SK-N-SH (cell line): Measurements from ENCODE around the gene P4HTM. TPM values are rescaled to one million over a fixed set of nuclear protein-coding genes. Genes with fewer than 3 reads are reported as not detected.

Experiments
- CTCF ChIA-PET: fragments of 300-600, 350-600 bp; formaldehyde crosslinking; extraction: SDS; loops from one replicate; lab custom pipeline; 2021; lab: Yijun Ruan, JAX
- POLR2A ChIA-PET: fragments of 350-600 bp; sonication (Branson Sonifier 250); formaldehyde crosslinking; extraction: SDS; loops from one replicate; lab custom pipeline; 2020; ENCODE audit warnings: antibody characterized with exemption, inconsistent platforms; lab: Yijun Ruan, JAX
- DNase-seq: peaks from one replicate; pipeline ENCODE4 v3.0.0; 2012
- H2AFZ ChIP-seq: fragments of 200-600 bp; sonication (generic); 2 replicates; pipeline ENCODE4 v1.8.1; 2016; ENCODE audit warnings: antibody characterized with exemption, mild to moderate bottlenecking, low read depth
- H3F3A ChIP-seq: fragments of 200-600 bp; sonication (generic); replicated peaks from 2 replicates; pipeline ENCODE3; 2016; ENCODE audit warnings: antibody characterized with exemption, mild to moderate bottlenecking; ENCODE audit not compliant: insufficient read depth
- H3K27ac ChIP-seq, 2 experiments: fragments of 200-500 bp in 1 of 2; fragments of 200-600 bp in 1 of 2; sonication (Bioruptor generic) in 1 of 2; sonication (generic), shearing (Covaris generic) in 1 of 2; 2 replicates each; pipeline versions ENCODE4 v1.5.1 to v1.6.1; 2014 to 2016; ENCODE audit warnings: low read depth in 2 of 2, inconsistent platforms in 1 of 2, low read length in 1 of 2, mild to moderate bottlenecking in 1 of 2, mixed read lengths in 1 of 2
- H3K27me3 ChIP-seq: fragments of 200-600 bp; sonication (generic), shearing (Covaris generic); 2 replicates; pipeline ENCODE4 v1.6.1; 2016; ENCODE audit warnings: mixed run types; ENCODE audit not compliant: insufficient read depth
- H3K36me3 ChIP-seq, 2 experiments: fragments of 200-500 bp in 1 of 2; fragments of 200-600 bp in 1 of 2; sonication (Bioruptor generic) in 1 of 2; sonication (generic) in 1 of 2; replicated peaks in 1 of 2; 2 replicates each; pipeline versions ENCODE3 to v1.5.1; 2014 to 2016; ENCODE audit warnings: low read length in 1 of 2, mild to moderate bottlenecking in 1 of 2; ENCODE audit not compliant: insufficient read depth in 2 of 2, control insufficient read depth in 1 of 2
- H3K4me1 ChIP-seq, 2 experiments: fragments of 200-500 bp in 1 of 2; fragments of 200-600 bp in 1 of 2; sonication (Bioruptor generic) in 1 of 2; sonication (generic), shearing (Covaris generic) in 1 of 2; 2 replicates each; pipeline versions ENCODE4 v1.5.1 to v1.6.1; 2014 to 2016; ENCODE audit warnings: low read depth in 1 of 2, low read length in 1 of 2, mixed run types in 1 of 2; ENCODE audit not compliant: insufficient read depth in 2 of 2, control insufficient read depth in 1 of 2
- H3K4me2 ChIP-seq: fragments of 200-600 bp; sonication (generic), shearing (Covaris generic); 2 replicates; pipeline ENCODE4 v1.6.1; 2017; ENCODE audit warnings: mixed run types
- H3K4me3 ChIP-seq, 2 experiments: fragments of 200-500 bp in 1 of 2; fragments of 200-600 bp in 1 of 2; sonication (Bioruptor generic) in 1 of 2; sonication (generic), shearing (Covaris generic) in 1 of 2; 2 replicates each; pipeline versions ENCODE4 v1.5.1 to v1.8.1; 2014 to 2016; ENCODE audit warnings: low read depth in 2 of 2, inconsistent platforms in 1 of 2, low read length in 1 of 2, mild to moderate bottlenecking in 1 of 2, mixed read lengths in 1 of 2, moderate library complexity in 1 of 2
- H3K79me2 ChIP-seq: fragments of 200-600 bp; sonication (generic); 2 replicates; pipeline ENCODE4 v1.8.1; 2017; ENCODE audit warnings: mild to moderate bottlenecking; ENCODE audit not compliant: insufficient read depth
- H3K9ac ChIP-seq: fragments of 200-600 bp; sonication (generic); 2 replicates; pipeline ENCODE4 v1.6.1; 2017; ENCODE audit warnings: mixed run types
- H3K9me2 ChIP-seq: fragments of 200-600 bp; sonication (generic); 2 replicates; pipeline ENCODE4 v1.6.1; 2017; ENCODE audit warnings: mixed run types
- H3K9me3 ChIP-seq: fragments of 200-600 bp; sonication (generic); 2 replicates; pipeline ENCODE4 v1.6.1; 2017; ENCODE audit warnings: mixed run types, mild to moderate bottlenecking, moderate library complexity
- H4K20me1 ChIP-seq: fragments of 200-600 bp; sonication (generic); 2 replicates; pipeline ENCODE4 v1.6.1; 2017; ENCODE audit warnings: mild to moderate bottlenecking, mixed run types; ENCODE audit not compliant: insufficient read depth
- CHD2 ChIP-seq: fragments of 150-350 bp; IDR thresholded peaks from 2 replicates; pipeline ENCODE4 v1.6.1; 2018; ENCODE audit warnings: low read length; ENCODE audit not compliant: partially characterized antibody
- FOSL2 ChIP-seq: IDR thresholded peaks from 2 replicates; pipeline ENCODE4 v1.4.0; 2012; ENCODE audit warnings: low read depth, mild to moderate bottlenecking, moderate library complexity, borderline replicate concordance
- GABPA ChIP-seq: IDR thresholded peaks from 2 replicates; pipeline ENCODE4 v1.4.0; 2012; ENCODE audit warnings: low read depth, mild to moderate bottlenecking
- JUND ChIP-seq: IDR thresholded peaks from 2 replicates; pipeline ENCODE4 v1.4.0; 2012
- MAX ChIP-seq: IDR thresholded peaks from 2 replicates; pipeline ENCODE4 v1.4.0; 2012; ENCODE audit warnings: low read depth
- MXI1 ChIP-seq: IDR thresholded peaks from 2 replicates; pipeline ENCODE4 v1.6.1; 2012; ENCODE audit warnings: mild to moderate bottlenecking, low read depth, low read length, improper control_type of control experiment
- NRF1 ChIP-seq: IDR thresholded peaks from 2 replicates; pipeline ENCODE4 v1.6.1; 2012; ENCODE audit warnings: low read depth, mild to moderate bottlenecking, low read length
- PBX3 ChIP-seq: IDR thresholded peaks from 2 replicates; pipeline ENCODE4; 2012
- POLR2AphosphoS5 ChIP-seq: IDR thresholded peaks from 2 replicates; pipeline ENCODE4 v1.6.1; 2012; ENCODE audit warnings: low read depth, low read length
- RAD21 ChIP-seq: IDR thresholded peaks from 2 replicates; pipeline ENCODE4 v1.6.1; 2012; ENCODE audit warnings: mild to moderate bottlenecking, low read length
- RFX5 ChIP-seq: IDR thresholded peaks from 2 replicates; pipeline ENCODE4 v1.6.1; 2012; ENCODE audit warnings: mild to moderate bottlenecking, improper control_type of control experiment, low read length
- SIN3A ChIP-seq: IDR thresholded peaks from 2 replicates; pipeline ENCODE4 v1.6.1; 2012; ENCODE audit warnings: low read depth, mild to moderate bottlenecking, low read length, moderate library complexity, borderline replicate concordance
- TAF1 ChIP-seq: IDR thresholded peaks from 2 replicates; pipeline ENCODE4 v1.6.1; 2012; ENCODE audit warnings: low read depth, mild to moderate bottlenecking, low read length, moderate library complexity, borderline replicate concordance
- TEAD4 ChIP-seq: IDR thresholded peaks from 2 replicates; pipeline ENCODE4 v1.4.0; 2012; ENCODE audit warnings: mild to moderate bottlenecking, borderline replicate concordance; ENCODE audit not compliant: insufficient read depth
- YY1 ChIP-seq: IDR thresholded peaks from 2 replicates; pipeline ENCODE4 v1.4.0; 2012; ENCODE audit warnings: low read depth, mild to moderate bottlenecking
- ZBTB33 ChIP-seq: IDR thresholded peaks from 2 replicates; pipeline ENCODE4 v1.4.0; 2012; ENCODE audit warnings: low read depth, borderline replicate concordance
- WGBS: methylation state at CpG from one replicate; pipeline ENCODE4 v1.1.6; 2017; ENCODE audit warnings: low lambda C conversion rate; 5-methylcytosine and 5-hydroxymethylcytosine counted together
- polyA plus RNA-seq, 3 experiments: library from polyadenylated mRNA; depleted of rRNA; stranded (reverse); fragments of >200 nt; gene quantifications; 2 replicates each; pipeline ENCODE4 v1.2.3, GENCODE V29; 2012
- TF ChIP-seq, protein P1 (sequence below): fragments of 150-350 bp; IDR thresholded peaks from 2 replicates; pipeline ENCODE4 v1.6.1; 2016; ENCODE audit warnings: mild to moderate bottlenecking, low read depth, low read length
- TF ChIP-seq, protein P2 (sequence below): fragments of 200-600 bp; sonication (generic); IDR thresholded peaks from 2 replicates; pipeline ENCODE4 v1.6.1; 2017; ENCODE audit warnings: antibody characterized with exemption, mild to moderate bottlenecking, moderate library complexity

The P4HTM gene
- polyA plus RNA-seq, 1 of the 3 experiments (the other 2 are of a cell fraction), result 21.0 TPM

DNA sequence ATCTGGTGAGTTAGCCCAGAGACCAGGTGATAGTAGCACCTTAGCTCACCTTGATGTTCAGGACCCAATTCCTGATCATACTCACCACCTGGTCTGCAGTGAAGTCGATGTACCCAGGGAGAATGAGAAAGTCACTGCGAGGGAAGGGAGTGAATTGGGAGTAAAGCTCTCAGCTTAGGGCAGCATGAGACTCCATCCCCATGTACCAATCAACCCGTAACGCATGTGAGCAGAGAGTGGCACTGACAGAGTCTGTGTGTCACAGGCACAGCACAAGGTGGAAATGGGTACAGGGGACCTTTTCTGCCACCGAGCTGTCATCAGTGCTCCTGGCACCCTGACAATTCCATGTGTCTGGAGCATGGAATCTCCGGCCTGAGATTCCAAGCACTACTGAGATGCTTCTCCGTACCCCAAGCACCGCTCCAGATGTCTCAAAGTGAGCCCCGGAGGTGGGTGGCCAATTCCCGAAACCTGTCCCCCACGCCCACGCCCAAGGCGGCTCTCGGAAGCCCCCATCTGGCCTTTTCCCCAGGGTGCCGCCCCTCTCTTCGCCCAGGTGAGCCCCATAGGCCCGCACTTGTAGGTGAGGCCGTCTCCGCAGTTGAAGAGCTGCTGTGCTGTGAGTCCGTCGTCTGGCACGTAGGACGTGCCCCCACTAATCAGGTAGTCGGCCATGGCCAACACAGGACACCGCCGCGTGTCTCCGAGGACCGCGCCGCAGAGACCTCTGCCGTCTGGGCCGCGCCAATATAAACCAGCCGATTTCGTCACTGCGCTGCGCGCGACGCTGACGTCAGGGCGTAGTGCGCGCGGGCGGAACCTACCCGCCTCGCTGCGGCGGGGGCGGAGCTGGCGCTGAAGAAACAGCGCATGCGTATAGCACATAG, 38.9 kb downstream of the P4HTM start, which contains the start of gene IMPDH2:
IMPDH2 (minus strand) TSS at position 726 of the 890 bp plus-strand sequence; CDS start at position 678, 48 bp downstream.
- H3K4me3 ChIP-seq, result peak within 1 kb of the TSS; percentile 83 to 87
- H3K9ac ChIP-seq, result peak within 1 kb of the TSS; percentile 82
- peak within 1 kb of the TSS; percentile 69 for H2AFZ ChIP-seq
- peaks cover 56% of the 10 kb centered on the region for H3F3A ChIP-seq
- peak; percentile 96 for TF ChIP-seq MAX
- TF ChIP-seq POLR2AphosphoS5, result peak; percentile 99
- 0 out of 2 replicates have a peak, but pooled peaks have one; percentile 59 for TF ChIP-seq YY1
- TF ChIP-seq PBX3, result peak; percentile 53
- peak; percentile 89 for TF ChIP-seq MXI1
- no peak for TF ChIP-seq RAD21
- TF ChIP-seq, protein P1, sequence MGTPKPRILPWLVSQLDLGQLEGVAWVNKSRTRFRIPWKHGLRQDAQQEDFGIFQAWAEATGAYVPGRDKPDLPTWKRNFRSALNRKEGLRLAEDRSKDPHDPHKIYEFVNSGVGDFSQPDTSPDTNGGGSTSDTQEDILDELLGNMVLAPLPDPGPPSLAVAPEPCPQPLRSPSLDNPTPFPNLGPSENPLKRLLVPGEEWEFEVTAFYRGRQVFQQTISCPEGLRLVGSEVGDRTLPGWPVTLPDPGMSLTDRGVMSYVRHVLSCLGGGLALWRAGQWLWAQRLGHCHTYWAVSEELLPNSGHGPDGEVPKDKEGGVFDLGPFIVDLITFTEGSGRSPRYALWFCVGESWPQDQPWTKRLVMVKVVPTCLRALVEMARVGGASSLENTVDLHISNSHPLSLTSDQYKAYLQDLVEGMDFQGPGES, result no peak
- TF ChIP-seq NRF1, result peak; percentile 76
- TF ChIP-seq RFX5, result no peak
- peak; percentile 95; the same call in 1 of the 2 replicates for TF ChIP-seq SIN3A
- TF ChIP-seq JUND, result peak; percentile 25; the same call in 1 of the 2 replicates
- TF ChIP-seq CHD2, result peak; percentile 61
- TF ChIP-seq, protein P2, sequence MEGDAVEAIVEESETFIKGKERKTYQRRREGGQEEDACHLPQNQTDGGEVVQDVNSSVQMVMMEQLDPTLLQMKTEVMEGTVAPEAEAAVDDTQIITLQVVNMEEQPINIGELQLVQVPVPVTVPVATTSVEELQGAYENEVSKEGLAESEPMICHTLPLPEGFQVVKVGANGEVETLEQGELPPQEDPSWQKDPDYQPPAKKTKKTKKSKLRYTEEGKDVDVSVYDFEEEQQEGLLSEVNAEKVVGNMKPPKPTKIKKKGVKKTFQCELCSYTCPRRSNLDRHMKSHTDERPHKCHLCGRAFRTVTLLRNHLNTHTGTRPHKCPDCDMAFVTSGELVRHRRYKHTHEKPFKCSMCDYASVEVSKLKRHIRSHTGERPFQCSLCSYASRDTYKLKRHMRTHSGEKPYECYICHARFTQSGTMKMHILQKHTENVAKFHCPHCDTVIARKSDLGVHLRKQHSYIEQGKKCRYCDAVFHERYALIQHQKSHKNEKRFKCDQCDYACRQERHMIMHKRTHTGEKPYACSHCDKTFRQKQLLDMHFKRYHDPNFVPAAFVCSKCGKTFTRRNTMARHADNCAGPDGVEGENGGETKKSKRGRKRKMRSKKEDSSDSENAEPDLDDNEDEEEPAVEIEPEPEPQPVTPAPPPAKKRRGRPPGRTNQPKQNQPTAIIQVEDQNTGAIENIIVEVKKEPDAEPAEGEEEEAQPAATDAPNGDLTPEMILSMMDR, result 0 out of 2 replicates have a peak, but pooled peaks have one; percentile 11
- TF ChIP-seq ZBTB33, result peak; percentile 26; the same call in 1 of the 2 replicates
- no peak for TF ChIP-seq GABPA
- TF ChIP-seq TAF1, result peak; percentile 84
- 0 out of 2 replicates have a peak, but pooled peaks have one; percentile 16 for TF ChIP-seq TEAD4
- TF ChIP-seq FOSL2, result peak; percentile 16; the same call in 1 of the 2 replicates
- TF ChIP-seq, all 33 proteins: peak for 14
- no peaks in the 10 kb centered on the region for H4K20me1 ChIP-seq
- peaks cover 66 to 69% of the 10 kb centered on the region in 2 experiments for H3K36me3 ChIP-seq
- peaks cover 10 to 32% of the 10 kb centered on the region in 2 experiments; a peak in 3 of 4 replicates for H3K4me1 ChIP-seq
- POLR2A ChIA-PET, result interaction anchor here (0.6 to 2.3 kb wide), 8 partner anchors 8 to 105 kb away, joined by 3 to 18 read pairs (median 6); partner anchors contain the start of genes P4HTM, QRICH1 and WDR6
- peak within 1 kb of the TSS; percentile 97 for H3K4me2 ChIP-seq
- no peaks in the 10 kb centered on the region for H3K27me3 ChIP-seq
- CTCF ChIA-PET, result interaction anchor here (0.6 to 1.5 kb wide), 8 partner anchors 9 to 110 kb away, joined by 3 to 8 read pairs (median 4); partner anchors contain the start of genes ARIH2 and WDR6
- 4% methylated on average over 13 of the region's 55 CpGs for WGBS
- H3K9me2 ChIP-seq, result no peaks in the 10 kb centered on the region
- peak; percentile 92 for DNase-seq
- H3K79me2 ChIP-seq, result peaks cover 50% of the 10 kb centered on the region
- H3K27ac ChIP-seq, result peak within 1 kb of the TSS; percentile 69 to 82
- no peaks in the 10 kb centered on the region for H3K9me3 ChIP-seq
